GM21528 (cell line): ENCODE measurements around the gene ZNF648.
"Not testable (repeated sequence)": the region's sequence is repeated elsewhere in the genome, so short reads cannot be mapped to it uniquely, and the experiment has no call there.

ENCODE experiments used
- ATAC-seq: cut with Tn5 transposase; IDR thresholded peaks from one replicate; pipeline ENCODE4 v1.9.1; 2021; ENCODE audit warnings: mild to moderate bottlenecking, moderate library complexity; ENCODE audit not compliant: unreplicated experiment, low FRiP score

The ZNF648 gene

GRCh38 chr1:182080040-182080439 lies 18.5 kb upstream of the ZNF648 start:
- no peak for ATAC-seq

- no peak for ATAC-seq
These were observed 10.4 kb upstream of the ZNF648 start for GRCh38 chr1:182071924-182072323.

GRCh38 chr1:182069028-182069466 lies 7.5 kb upstream of the ZNF648 start:
- no peak for ATAC-seq

GRCh38 chr1:182066934-182067333 lies 5.4 kb upstream of the ZNF648 start:
- no peak for ATAC-seq

- no peak for ATAC-seq
These were observed 3.8 kb upstream of the ZNF648 start for GRCh38 chr1:182065126-182065845.

- ATAC-seq = no peak
These were observed 3.1 kb upstream of the ZNF648 start for GRCh38 chr1:182064611-182065010.

- no peak for ATAC-seq
These were observed 711 bp upstream of the ZNF648 start for GRCh38 chr1:182062223-182062622.

GRCh38 chr1:182060877-182061276 lies 635 bp downstream of the ZNF648 start:
- ATAC-seq = no peak

- ATAC-seq = no peak
These were observed 1.6 kb downstream of the ZNF648 start for GRCh38 chr1:182059936-182060335.

GRCh38 chr1:182056601-182057366 lies 4.7 kb downstream of the ZNF648 start:
- no peak for ATAC-seq

GRCh38 chr1:182054698-182055326 lies 6.7 kb downstream of the ZNF648 start:
- ATAC-seq = no peak

GRCh38 chr1:182052355-182052754 lies 9.2 kb downstream of the ZNF648 start:
- ATAC-seq = no peak

- no peak for ATAC-seq
These were observed 9.6 kb downstream of the ZNF648 start for GRCh38 chr1:182051938-182052337.

GRCh38 chr1:182050481-182051448 lies 10.7 kb downstream of the ZNF648 start:
- ATAC-seq = no peak

- no peak for ATAC-seq
These were observed 12.9 kb downstream of the ZNF648 start for GRCh38 chr1:182048562-182048961.

- no peak for ATAC-seq
These were observed 14.7 kb downstream of the ZNF648 start for GRCh38 chr1:182046763-182047162.

GRCh38 chr1:182045481-182045880 lies 16.0 kb downstream of the ZNF648 start:
- not testable (repeated sequence) for ATAC-seq

- ATAC-seq = no peak
These were observed 19.9 kb downstream of the ZNF648 start for GRCh38 chr1:182041615-182042014.

GRCh38 chr1:182038220-182038619 lies 23.3 kb downstream of the ZNF648 start:
- ATAC-seq = no peak

- no peak for ATAC-seq
These were observed 26.3 kb downstream of the ZNF648 start for GRCh38 chr1:182035097-182035770.
